Right ventricle myocardium superior (tissue), 1 donor: ENCODE results near the gene PCDHGA2. TPM values are rescaled to one million over a fixed set of nuclear protein-coding genes. Genes with fewer than 3 reads are reported as not detected.
"Not testable (repeated sequence)": the region's sequence is repeated elsewhere in the genome, so short reads cannot be mapped to it uniquely, and the experiment has no call there.

Source experiments
- ATAC-seq: fragments of 200-7000 bp; cut with Tn5 transposase; one replicate; pipeline ENCODE4 v1.9.1; 2020; ENCODE audit warnings: mild to moderate bottlenecking; ENCODE audit not compliant: poor library complexity
- DNase-seq: peaks from one replicate; pipeline ENCODE4 v3.0.0-alpha.2; 2020
- intact Hi-C: fragments of 100-400 bp; cut with DNase I; formaldehyde crosslinking; loops from one replicate; pipeline ENCODE4 v1.11.2; 2022
- long read RNA-seq: library from polyadenylated mRNA; unstranded; transcript quantifications from one replicate; pipeline ENCODE4 v2.0.0, GENCODE V29; 2021
- total RNA-seq: library from RNA; stranded (reverse); fragmentation: NEBNext Ultra II Directional; extraction: Animal tissue kit (Norgen Biotek cat#: 25700); gene quantifications from one replicate; pipeline ENCODE4 v1.2.1, GENCODE V29; 2021
- donor health status: DM: no; HTN: yes; CAD: no; lungs with severe emphysema.

The PCDHGA2 gene
- total RNA-seq: 6.5 TPM
- long read RNA-seq, full-length matches to known transcripts: 6 of 6 reads
- long read RNA-seq, partial matches to known transcripts: 0 of 6 reads
- long read RNA-seq, other reads (novel, unspliced or antisense): 0 of 6 reads

- ATAC-seq: peak; percentile 67
- intact Hi-C loops: no loop called here
These were observed at the start of gene PCDHGA2 for GRCh38 chr5:141338538-141339306. Gene PCDHGA2, plus strand, starts transcription at chr5:141338760.

GRCh38 chr5:141298376-141298775 is 40.2 kb upstream of the PCDHGA2 start:
- DNase-seq (no peak), ATAC-seq (no peak)
- intact Hi-C loops: no loop called here

More at GRCh38 chr5:141338538-141339306, at the start of gene PCDHGA2:
- DNase-seq: no peak

DNA sequence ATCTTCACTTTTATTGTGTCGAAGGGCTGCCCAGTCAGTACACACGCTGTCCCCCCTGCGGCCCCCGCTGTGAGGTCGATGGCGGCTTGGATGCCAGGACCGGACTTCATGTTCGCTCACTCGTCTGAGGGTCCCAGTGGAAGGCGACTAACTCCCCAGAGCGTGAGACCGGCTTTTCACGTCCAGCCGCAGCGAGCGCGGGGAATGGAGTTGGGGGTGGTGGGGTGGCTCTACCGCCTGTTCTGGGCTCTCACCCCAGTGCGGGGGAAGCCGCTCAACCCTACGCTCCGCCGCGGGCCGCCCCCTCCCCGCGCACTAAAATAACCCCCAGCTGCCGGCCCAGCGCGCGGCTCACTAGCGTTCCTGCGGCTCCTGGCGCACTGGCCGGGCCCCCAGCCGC is 34.8 kb upstream of the PCDHGA2 start, which contains the start of gene SLC25A2:
Gene SLC25A2, minus strand, starts transcription at position 294 of the 400 bp plus-strand sequence. Its CDS starts 184 bp downstream, at position 110.
- DNase-seq (no peak), ATAC-seq (no peak)
- intact Hi-C loops: loop anchor here (5.0 kb wide), 1 partner anchor 36 kb away; no protein-coding TSS in a partner anchor

GRCh38 chr5:141306630-141307029 is 31.9 kb upstream of the PCDHGA2 start:
- intact Hi-C loops: no loop called here
- no peak for ATAC-seq
- no peak for DNase-seq

GRCh38 chr5:141313711-141314110 is 24.8 kb upstream of the PCDHGA2 start:
- intact Hi-C loops: no loop called here
- ATAC-seq (no peak), DNase-seq (no peak)

- ATAC-seq, DNase-seq, intact Hi-C loops: not testable (repeated sequence)
These were observed 21.6 kb upstream of the PCDHGA2 start for GRCh38 chr5:141316963-141317362.

GRCh38 chr5:141319202-141319601 is 19.4 kb upstream of the PCDHGA2 start:
- DNase-seq (no peak), ATAC-seq (no peak)
- intact Hi-C loops: no loop called here

DNA sequence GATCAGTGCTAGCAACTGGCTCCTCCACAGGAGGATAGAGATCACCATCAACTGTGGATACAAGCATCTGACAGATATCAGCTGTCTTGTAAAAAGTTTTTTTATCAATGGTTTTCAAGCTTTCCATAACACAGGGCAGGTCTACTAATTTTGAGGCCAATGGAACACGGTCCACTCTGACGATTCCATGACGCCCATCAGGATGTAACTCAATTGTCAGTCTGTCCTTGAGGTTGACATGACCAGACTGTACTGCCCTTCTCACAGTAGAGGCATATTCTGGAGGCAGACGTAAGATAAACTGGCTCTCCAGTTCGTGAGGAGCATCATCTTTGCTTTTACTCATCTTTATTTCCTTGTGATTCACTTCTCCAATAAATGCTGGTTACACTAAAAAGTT is 18.9 kb upstream of the PCDHGA2 start:
- intact Hi-C loops: loop anchor here (5.0 kb wide), 1 partner anchor 243 kb away; no protein-coding TSS in a partner anchor
- no peak for DNase-seq
- ATAC-seq: no peak

DNA sequence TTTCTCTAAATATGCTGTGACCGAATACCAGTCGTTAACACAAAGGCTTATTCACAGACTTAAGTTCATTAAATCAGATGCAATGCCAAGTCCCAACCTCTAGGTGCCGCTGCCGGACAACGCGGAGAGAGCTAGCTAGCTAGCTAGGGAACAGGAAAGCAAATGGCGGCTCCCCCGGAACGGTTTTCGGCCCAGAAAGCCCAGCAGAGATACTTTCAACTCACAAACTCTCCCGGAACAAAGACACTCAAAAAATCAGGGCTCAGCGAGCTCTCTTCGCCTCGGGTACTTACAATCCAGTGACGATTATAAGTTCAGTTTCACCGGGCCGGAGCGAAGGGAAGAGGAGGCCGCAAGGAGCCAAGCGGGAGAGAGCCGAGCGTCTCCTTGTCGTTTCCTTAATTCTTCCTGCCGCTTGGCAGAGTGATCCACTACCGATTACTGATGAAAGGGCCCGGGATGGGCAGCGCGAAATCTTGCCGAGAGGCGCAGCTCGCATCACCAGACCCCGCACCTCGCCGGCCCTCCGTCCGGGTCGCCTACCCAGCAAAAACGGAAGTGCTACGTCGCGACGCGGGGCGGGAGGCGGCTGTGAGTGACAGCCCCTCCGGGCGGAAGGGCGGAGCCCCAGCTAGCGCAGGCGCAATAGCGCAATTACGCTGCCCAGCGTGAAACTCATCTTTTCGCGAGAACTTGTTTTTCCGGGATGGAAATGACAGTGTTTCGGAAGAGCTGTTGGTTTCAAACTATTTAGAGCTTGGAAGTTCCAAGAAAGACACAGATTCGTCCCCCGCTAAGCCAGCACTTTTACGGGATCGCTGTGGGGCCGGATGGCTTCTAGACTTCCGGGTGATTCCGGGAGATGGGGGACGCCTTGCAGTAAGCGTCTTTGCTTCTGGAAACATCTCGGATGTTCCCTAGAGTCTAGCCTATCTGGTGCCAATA is 18.1 kb upstream of the PCDHGA2 start, which contains the start of gene TAF7:
Gene TAF7, minus strand, starts transcription at position 560 of the 945 bp plus-strand sequence. CDS start 740 bp downstream, outside the sequence.
- intact Hi-C loops: loop anchor here (5.0 kb wide), 1 partner anchor 242 kb away; no protein-coding TSS in a partner anchor
- peak; percentile 100 for ATAC-seq
- DNase-seq: peak; percentile 94

DNA sequence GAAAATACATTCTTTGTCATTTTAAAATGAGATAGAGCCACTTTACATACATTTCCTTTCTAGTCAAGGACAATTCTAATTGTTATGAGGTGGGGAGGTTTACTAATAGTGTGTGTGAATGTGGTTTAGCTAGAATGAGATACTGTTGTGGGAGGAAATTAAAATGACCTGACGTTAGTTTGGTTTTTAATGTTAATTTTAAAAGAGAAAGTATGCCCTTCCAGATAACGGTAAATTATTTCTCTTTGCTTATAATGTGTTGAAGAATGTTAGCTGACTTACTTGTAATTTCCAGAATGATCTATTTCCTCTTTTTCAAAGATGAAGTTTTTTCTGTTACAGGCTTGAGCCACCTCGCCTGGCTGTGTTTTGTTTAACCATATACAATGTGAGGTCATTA is 16.3 kb upstream of the PCDHGA2 start:
- no peak for ATAC-seq
- no peak for DNase-seq
- intact Hi-C loops: loop anchor here (5.0 kb wide), 1 partner anchor 240 kb away; no protein-coding TSS in a partner anchor

GRCh38 chr5:141326088-141326854 is 12.3 kb upstream of the PCDHGA2 start:
- DNase-seq (peak; percentile 81), ATAC-seq (peak; percentile 92)
- intact Hi-C loops: no loop called here

DNA sequence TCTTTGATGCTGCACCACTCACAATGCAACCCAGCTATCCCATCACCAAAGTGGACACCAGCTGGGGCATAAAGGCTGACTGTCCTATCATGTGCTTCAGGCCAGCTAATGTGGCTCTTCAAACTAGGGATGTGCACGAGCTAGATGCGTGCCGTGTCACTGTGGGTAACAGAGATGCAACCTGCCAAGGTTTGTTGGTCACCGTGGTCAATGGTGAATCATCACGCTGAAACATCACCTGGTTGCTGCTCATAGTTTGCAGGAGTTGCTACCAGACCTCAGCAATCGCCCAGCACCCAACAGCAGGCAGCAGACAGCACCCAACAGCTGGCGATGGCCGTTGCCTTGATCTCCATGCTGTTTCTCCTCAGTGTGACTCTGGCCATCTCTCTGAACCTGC is 10.3 kb upstream of the PCDHGA2 start:
- ATAC-seq (no peak), DNase-seq (no peak)
- intact Hi-C loops: no loop called here

DNA sequence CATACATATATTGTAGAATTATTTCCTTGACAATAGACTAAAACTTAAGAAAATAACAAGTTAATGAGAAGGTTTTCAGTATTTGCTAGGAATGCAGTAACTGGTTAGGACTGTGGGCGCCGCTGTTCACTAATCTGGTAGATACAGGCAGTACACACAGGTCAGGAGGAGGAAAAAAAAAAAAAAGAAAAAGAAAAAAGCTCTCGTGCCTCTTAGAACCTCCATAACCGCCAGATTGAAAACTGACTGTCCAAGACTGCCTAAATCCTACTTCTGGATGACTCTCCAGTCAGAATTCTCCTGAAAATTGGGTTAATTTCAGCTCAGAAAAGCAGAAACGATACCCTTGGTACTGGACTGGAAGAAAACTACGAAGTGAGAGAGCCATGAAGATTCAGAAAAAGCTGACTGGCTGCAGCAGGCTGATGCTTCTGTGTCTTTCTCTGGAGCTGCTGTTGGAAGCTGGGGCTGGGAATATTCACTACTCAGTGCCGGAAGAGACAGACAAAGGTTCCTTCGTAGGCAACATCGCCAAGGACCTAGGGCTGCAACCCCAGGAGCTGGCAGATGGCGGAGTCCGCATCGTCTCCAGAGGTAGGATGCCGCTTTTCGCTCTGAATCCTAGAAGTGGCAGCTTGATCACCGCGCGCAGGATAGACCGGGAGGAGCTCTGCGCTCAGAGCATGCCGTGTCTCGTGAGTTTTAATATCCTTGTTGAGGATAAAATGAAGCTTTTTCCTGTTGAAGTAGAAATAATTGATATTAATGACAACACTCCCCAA is 8.1 kb upstream of the PCDHGA2 start, which contains the start of gene PCDHGA1:
Gene PCDHGA1, plus strand, starts transcription at position 216 of the 782 bp plus-strand sequence.
- ATAC-seq (peak; percentile 64), DNase-seq (no peak)
- intact Hi-C loops: no loop called here

- DNase-seq, ATAC-seq, intact Hi-C loops: not testable (repeated sequence)
These were observed 6.0 kb upstream of the PCDHGA2 start for GRCh38 chr5:141332571-141332970.

DNA sequence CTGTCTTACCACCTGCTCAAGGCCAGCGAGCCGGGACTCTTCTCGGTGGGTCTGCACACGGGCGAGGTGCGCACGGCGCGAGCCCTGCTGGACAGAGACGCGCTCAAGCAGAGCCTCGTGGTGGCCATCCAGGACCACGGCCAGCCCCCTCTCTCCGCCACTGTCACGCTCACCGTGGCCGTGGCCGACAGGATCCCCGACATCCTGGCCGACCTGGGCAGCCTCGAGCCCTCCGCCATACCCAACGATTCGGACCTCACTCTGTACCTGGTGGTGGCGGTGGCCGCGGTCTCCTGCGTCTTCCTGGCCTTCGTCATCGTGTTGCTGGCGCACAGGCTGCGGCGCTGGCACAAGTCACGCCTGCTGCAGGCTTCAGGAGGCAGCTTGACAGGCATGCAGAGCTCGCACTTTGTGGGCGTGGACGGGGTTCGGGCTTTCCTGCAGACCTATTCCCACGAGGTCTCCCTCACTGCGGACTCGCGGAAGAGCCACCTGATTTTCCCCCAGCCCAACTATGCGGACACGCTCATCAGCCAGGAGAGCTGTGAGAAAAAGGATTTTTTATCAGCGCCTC is 2.3 kb downstream of the PCDHGA2 start:
- intact Hi-C loops, ATAC-seq: not testable (repeated sequence)
- DNase-seq: peak; percentile 54

DNA sequence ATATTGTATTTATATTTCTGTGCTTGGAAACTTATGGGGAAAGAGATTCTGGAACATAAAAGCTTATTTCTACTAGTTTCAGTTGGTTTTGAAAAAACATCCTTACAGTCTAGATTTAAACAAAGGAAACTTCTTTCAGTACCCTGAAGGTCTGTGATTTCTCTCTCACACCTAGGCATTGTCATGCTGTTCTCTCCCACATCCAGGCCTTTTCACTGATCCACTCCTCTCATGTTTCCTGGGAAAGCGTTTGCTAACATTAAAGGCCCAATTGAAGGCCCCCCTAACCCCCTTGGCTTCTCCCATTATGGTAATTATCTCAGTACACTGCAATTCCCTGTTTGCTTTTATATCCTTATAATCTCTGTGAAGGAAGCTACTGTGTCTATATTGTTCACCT is 4.2 kb downstream of the PCDHGA2 start:
- intact Hi-C loops: no loop called here
- ATAC-seq: peak; percentile 67

More for the DNA sequence above, 4.2 kb downstream of the PCDHGA2 start:
- DNase-seq: no peak
